Stimulated activated naive CD4-positive, alpha-beta T cell treated with Interleukin-2 at 50 U/mL for 16 hours (primary cell): ENCODE results near the gene RBMY1F.
"Not testable (repeated sequence)": the region's sequence is repeated elsewhere in the genome, so short reads cannot be mapped to it uniquely, and the experiment has no call there.

Experiments used
- DNase-seq: peaks from one replicate; lab custom pipeline; 2025; lab: John Stamatoyannopoulos, UW

The RBMY1F gene

DNA sequence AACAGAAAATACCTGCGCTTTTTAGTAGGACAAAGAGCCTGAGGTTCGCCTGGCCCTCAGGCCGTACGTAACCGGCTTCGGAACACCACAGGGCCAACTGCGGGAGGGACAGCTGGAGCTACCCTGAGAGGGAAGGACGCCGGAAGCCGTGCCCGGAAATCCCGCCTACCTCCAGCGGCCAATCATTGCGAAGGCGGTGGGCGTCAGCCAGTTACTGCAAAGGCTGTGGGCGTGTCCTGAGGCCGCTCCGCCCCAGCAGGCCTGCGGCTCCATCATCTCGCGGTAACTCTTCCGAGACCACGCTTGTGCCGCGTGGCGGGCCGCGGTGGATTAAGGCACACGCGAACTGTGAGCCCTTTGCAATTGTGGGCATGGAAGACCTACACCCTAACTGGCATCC, at the start of gene RBMY1F:
TSS of gene RBMY1F (minus strand) at position 101 of the 400 bp plus-strand sequence. CDS start 1,954 bp downstream, outside the sequence.
- DNase-seq = not testable (repeated sequence)

DNA sequence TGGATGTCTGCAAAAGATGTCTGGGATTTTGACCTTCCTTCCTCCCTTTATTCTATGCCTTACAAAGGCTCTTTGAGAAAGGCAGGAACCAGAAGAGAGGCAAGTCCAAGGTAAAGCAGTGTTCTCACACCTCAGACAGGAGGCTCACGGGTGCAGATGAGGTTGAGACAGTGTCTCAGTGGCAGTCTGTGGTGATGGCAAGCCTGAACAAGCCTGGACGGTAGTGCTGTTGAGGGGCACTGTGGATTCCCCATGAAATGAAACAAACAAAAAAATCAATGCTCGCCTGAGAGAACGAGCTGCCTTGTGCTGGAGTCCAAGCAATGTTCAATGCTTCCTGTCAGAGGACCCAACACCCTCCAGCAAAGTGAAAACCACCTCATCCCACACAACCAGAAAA, 31.6 kb downstream of the RBMY1F start:
- DNase-seq = not testable (repeated sequence)

DNA sequence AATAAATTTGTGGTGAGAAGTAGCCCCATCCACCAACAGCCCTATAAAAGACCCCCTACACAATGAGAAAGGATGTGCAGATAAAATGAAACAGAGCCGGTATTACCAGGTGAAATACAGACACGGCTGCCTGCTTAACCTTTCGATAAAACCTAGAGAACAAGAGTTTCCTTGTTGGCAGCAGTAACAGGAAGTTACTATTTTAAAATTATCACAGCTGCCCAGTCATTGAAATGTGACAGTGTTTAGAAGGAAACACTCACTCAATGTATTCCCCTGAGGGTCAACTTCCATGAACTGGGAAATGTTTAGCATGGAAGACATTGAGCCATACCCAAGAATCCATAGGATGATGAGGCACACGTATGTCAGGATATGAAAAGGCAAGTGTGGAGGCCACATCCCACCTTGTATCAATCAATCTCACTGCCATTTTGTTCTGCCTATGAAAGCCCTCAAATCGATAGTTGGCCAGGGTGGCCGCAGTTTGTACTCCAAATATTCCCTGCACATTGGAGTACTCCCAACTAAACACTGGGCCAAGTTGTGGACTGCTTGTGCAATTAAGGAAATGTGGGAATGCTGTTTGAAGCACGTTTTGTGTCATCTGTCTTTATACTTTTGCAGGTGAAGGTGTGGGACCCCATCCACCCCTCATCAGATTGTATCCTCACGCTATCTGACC, 41.6 kb downstream of the RBMY1F start:
- DNase-seq = not testable (repeated sequence)

DNA sequence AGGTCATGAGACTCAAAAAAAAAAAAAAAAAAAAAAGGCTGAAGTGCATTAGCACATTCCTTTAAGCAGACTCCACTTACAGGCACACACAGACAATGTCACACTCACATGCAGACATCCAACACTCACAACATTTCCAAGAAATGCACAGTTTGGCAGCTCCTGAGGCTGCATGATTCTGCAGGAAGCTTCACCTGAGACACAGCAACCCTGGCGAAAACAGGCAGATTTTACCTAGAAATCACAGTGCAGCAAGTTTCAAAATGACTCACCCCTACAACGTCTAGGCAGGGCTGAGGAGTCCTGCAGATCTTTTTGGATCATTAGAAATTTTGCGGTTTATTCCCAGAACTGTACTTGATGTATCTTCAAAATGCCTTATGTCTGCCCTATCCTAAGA, 48.0 kb downstream of the RBMY1F start:
- DNase-seq = not testable (repeated sequence)

DNA sequence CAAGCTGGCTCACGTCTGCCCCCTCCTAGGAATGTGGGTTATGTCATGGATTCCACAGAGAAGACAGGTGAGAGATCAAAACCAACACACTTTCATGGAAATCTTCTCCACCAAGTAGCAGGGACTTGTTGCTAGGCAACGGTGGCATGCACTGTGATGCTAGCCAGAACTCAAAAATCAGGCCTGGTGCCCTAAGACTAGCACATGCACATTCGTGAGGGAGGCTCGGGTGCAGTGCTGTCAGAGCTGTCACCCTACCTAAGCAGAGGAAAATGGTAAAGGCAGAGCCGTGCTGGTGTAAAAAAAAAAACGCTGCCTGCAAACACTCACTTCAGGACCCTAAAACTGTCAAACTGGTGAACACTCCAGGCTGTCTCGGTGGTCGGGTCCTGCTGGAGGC, 52.2 kb downstream of the RBMY1F start:
- not testable (repeated sequence) for DNase-seq
